ENCODE results near the gene ZBTB46.

Gene ZBTB46

GRCh38 chr20:63787749-63788148 lies 43.3 kb downstream of the ZBTB46 start:
- H3K4me3 ChIP-seq (ENCODE audit: low read depth, low read length), result no peak overlapping the region
- DNase-seq (ENCODE audit: low read depth), result no peak
- no peak for TF ChIP-seq CTCF (IDR thresholded peaks at IDR 0.05; ENCODE audit: low read depth, low read length, missing control alignments)

- no peak overlapping the region for H3K4me3 ChIP-seq (ENCODE audit: low read depth, low read length)
- no peak for DNase-seq (ENCODE audit: low read depth)
- TF ChIP-seq CTCF (IDR thresholded peaks at IDR 0.05; ENCODE audit: low read depth, low read length, missing control alignments), result no peak
Measured at GRCh38 chr20:63787302-63787701, 43.8 kb downstream of the ZBTB46 start.

- no peak for DNase-seq (ENCODE audit: low read depth)
- H3K4me3 ChIP-seq (ENCODE audit: low read depth, low read length), result no peak overlapping the region
- TF ChIP-seq CTCF (IDR thresholded peaks at IDR 0.05; ENCODE audit: low read depth, low read length, missing control alignments), result no peak
Measured at GRCh38 chr20:63785691-63786131, 45.4 kb downstream of the ZBTB46 start.

- DNase-seq (ENCODE audit: low read depth), result no peak
- no peak for TF ChIP-seq CTCF (IDR thresholded peaks at IDR 0.05; ENCODE audit: low read depth, low read length, missing control alignments)
- H3K4me3 ChIP-seq (ENCODE audit: low read depth, low read length), result no peak overlapping the region
Measured at GRCh38 chr20:63783970-63784369, 47.1 kb downstream of the ZBTB46 start.

GRCh38 chr20:63782521-63782971 lies 48.5 kb downstream of the ZBTB46 start:
- DNase-seq (ENCODE audit: low read depth), result no peak
- no peak for TF ChIP-seq CTCF (IDR thresholded peaks at IDR 0.05; ENCODE audit: low read depth, low read length, missing control alignments)
- no peak overlapping the region for H3K4me3 ChIP-seq (ENCODE audit: low read depth, low read length)

- peak; percentile 23 for TF ChIP-seq CTCF (IDR thresholded peaks at IDR 0.05; ENCODE audit: low read depth, low read length, missing control alignments)
- peak; percentile 51 for DNase-seq (ENCODE audit: low read depth)
- H3K4me3 ChIP-seq (ENCODE audit: low read depth, low read length), result no peak overlapping the region
Measured at GRCh38 chr20:63782051-63782471, 49.0 kb downstream of the ZBTB46 start.

- H3K4me3 ChIP-seq (ENCODE audit: low read depth, low read length), result no peak overlapping the region
- DNase-seq (ENCODE audit: low read depth), result no peak
- no peak for TF ChIP-seq CTCF (IDR thresholded peaks at IDR 0.05; ENCODE audit: low read depth, low read length, missing control alignments)
Measured at GRCh38 chr20:63781181-63781580, 49.9 kb downstream of the ZBTB46 start.

Measured in GM12864 (cell line).